HepG2 (cell line): ENCODE measurements around the gene SETD1B. TPM values are rescaled to one million over a fixed set of nuclear protein-coding genes. Genes with fewer than 3 reads are reported as not detected.

Experiments used
- CBX5 ChIP-seq: sonication (generic); formaldehyde crosslinking; IDR thresholded peaks from 2 replicates; pipeline ENCODE4 v1.4.0; 2020; ENCODE audit warnings: missing genetic modification reagents, borderline replicate concordance
- CENPX ChIP-seq: sonication (generic); formaldehyde crosslinking; IDR thresholded peaks from 2 replicates; pipeline ENCODE4 v1.9.0; 2021; ENCODE audit warnings: mild to moderate bottlenecking, missing genetic modification reagents, moderate library complexity
- DNMT3B ChIP-seq: conservative IDR thresholded peaks from 2 replicates; pipeline ENCODE4 v1.6.1; 2016; ENCODE audit warnings: missing biosample characterization, control low read depth
- HNF4G ChIP-seq, 2 experiments: sonication (generic) in 1 of 2; formaldehyde crosslinking in 1 of 2; IDR thresholded peaks; 2 replicates each; pipeline versions ENCODE4 v1.4.0 to v1.6.1; 2011 to 2020; ENCODE audit warnings: borderline replicate concordance in 2 of 2, low read depth in 2 of 2, mild to moderate bottlenecking in 2 of 2, low read length in 1 of 2, missing genetic modification reagents in 1 of 2, moderate library complexity in 1 of 2
- RORA ChIP-seq: sonication (generic); formaldehyde crosslinking; IDR thresholded peaks from 2 replicates; pipeline ENCODE4 v1.5.0; 2020; ENCODE audit warnings: mild to moderate bottlenecking, missing genetic modification reagents, moderate library complexity
- SALL2 ChIP-seq: sonication (generic); formaldehyde crosslinking; IDR thresholded peaks from 2 replicates; pipeline ENCODE4 v1.8.1; 2023; ENCODE audit warnings: mild to moderate bottlenecking, missing genetic modification reagents, inconsistent platforms
- SIN3A ChIP-seq: IDR thresholded peaks from 2 replicates; pipeline ENCODE4 v1.6.1; 2011; ENCODE audit warnings: low read depth, mild to moderate bottlenecking, control low read depth, low read length, borderline replicate concordance
- SRSF1 ChIP-seq: fragments of 200-400 bp; formaldehyde crosslinking; optimal IDR thresholded peaks from 2 replicates; pipeline ENCODE3; 2017; ENCODE audit warnings: mild to moderate bottlenecking, low read depth, low read length, moderate library complexity
- TEAD2 ChIP-seq: sonication (generic); formaldehyde crosslinking; IDR thresholded peaks from 2 replicates; pipeline ENCODE4 v1.9.0; 2021; ENCODE audit warnings: missing genetic modification reagents
- ZEB1 ChIP-seq: IDR thresholded peaks from 2 replicates; pipeline ENCODE4 v1.6.1; 2012; ENCODE audit warnings: mild to moderate bottlenecking, low read depth, inconsistent platforms; ENCODE audit not compliant: insufficient replicate concordance
- ZNF430 ChIP-seq: sonication (generic); formaldehyde crosslinking; IDR thresholded peaks from 2 replicates; pipeline ENCODE4 v1.9.0; 2021; ENCODE audit warnings: mild to moderate bottlenecking, missing genetic modification reagents
- ZNF614 ChIP-seq: IDR thresholded peaks from 2 replicates; pipeline ENCODE4 v1.6.1; 2018; ENCODE audit warnings: missing biosample characterization, missing genetic modification reagents, inconsistent platforms, borderline replicate concordance
- ZNF768 ChIP-seq: sonication (generic); formaldehyde crosslinking; IDR thresholded peaks from 2 replicates; pipeline ENCODE4 v1.4.0; 2020; ENCODE audit warnings: missing genetic modification reagents
- ZNF879 ChIP-seq: sonication (generic); formaldehyde crosslinking; IDR thresholded peaks from 2 replicates; pipeline ENCODE4 v1.8.1; 2023; ENCODE audit warnings: missing genetic modification reagents
- ZZZ3 ChIP-seq: sonication (generic); formaldehyde crosslinking; IDR thresholded peaks from 2 replicates; pipeline ENCODE4 v1.4.0; 2020; ENCODE audit warnings: missing genetic modification reagents, mild to moderate bottlenecking, borderline replicate concordance
- polyA plus RNA-seq, 8 experiments: library from polyadenylated mRNA; depleted of rRNA in 3 of 8; stranded (reverse) in 7 of 8; unstranded in 1 of 8; fragments of >200 nt; fragmentation: Illumina TruSeq in 4 of 8; extraction: Trizol in 4 of 8; gene quantifications; 2 replicates each; pipeline versions ENCODE4 v1.2.1 to v1.2.3, GENCODE V29; 2011 to 2016; ENCODE audit warnings: low read depth in 4 of 8, missing spikeins in 1 of 8, mixed read lengths in 1 of 8; ENCODE audit not compliant: insufficient read depth in 1 of 8
- total RNA-seq, 5 experiments: library from RNA; depleted of rRNA; stranded (reverse); fragments of >200 nt; fragmentation: Illumina TruSeq; extraction: Trizol; gene quantifications; 2 replicates each; pipeline ENCODE4 v1.2.3, GENCODE V29; 2016; ENCODE audit warnings: low read depth in 1 of 5
- TF ChIP-seq, protein P1 (sequence below): sonication (generic); formaldehyde crosslinking; IDR thresholded peaks from 2 replicates; pipeline ENCODE4 v1.4.0; 2020; ENCODE audit warnings: missing genetic modification reagents, borderline replicate concordance
- TF ChIP-seq, protein P2 (sequence below): sonication (generic); formaldehyde crosslinking; IDR thresholded peaks from 2 replicates; pipeline ENCODE4 v1.4.0; 2020; ENCODE audit warnings: missing genetic modification reagents
- TF ChIP-seq, protein P3 (sequence below): sonication (generic); formaldehyde crosslinking; IDR thresholded peaks from 2 replicates; pipeline ENCODE4 v1.9.0; 2022; ENCODE audit warnings: low read depth, missing genetic modification reagents
- TF ChIP-seq, protein P4 (sequence below): sonication (generic); formaldehyde crosslinking; IDR thresholded peaks from 2 replicates; pipeline ENCODE4 v1.4.0; 2020; ENCODE audit warnings: missing genetic modification reagents
- TF ChIP-seq, protein P5 (sequence below): sonication (generic); formaldehyde crosslinking; IDR thresholded peaks from 2 replicates; pipeline ENCODE4 v1.4.0; 2020; ENCODE audit warnings: low read depth, mild to moderate bottlenecking, missing genetic modification reagents

SETD1B gene
- total and polyA plus RNA-seq, 2 of the 13 experiments (the other 11 are each of a cell fraction or from before 2014, with no cell fraction given): 1.1 to 1.4 TPM

DNA sequence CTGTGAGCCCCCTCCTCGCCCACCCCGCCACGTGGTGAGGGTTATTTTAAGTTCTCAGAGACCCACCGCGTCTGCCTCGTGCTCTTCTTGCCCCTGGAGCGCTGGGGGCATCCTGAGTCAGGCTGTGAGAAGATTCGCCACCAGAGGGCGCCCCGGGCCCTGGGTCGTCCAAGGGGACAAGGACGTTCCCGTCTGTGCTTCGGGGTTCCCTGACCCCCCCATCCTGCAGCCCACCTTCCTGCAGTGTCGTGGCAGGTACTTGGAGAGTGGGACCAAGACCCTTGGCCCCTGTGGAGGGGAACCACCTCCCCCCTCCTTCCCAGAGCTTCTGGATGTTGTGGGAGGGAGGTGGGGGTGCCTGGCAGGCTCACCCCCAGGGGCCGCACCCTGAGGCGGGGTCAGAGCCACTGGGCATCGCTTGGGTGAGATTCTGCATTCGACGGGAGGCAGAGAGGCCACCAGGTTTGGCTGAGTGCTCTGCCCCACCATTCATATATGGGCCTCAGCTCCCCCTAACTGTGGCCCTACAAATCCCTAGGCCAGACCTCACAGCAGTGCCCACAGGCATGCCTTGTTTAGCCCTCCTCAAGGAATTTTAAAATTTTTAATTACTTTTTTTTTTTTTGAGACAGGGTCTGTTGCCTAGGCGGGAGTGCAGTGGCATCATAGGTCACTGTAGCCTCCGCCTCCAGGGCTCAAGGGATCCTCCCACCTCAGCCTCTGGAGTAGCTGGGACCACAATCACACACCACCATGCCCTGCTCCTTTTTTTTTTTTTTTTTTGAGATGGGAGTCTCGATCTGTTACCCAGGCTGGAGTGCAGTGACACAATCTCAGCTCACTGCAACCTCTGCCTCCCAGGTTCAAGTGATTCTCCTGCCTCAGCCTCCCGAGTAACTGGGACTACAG is 27.4 kb upstream of the SETD1B start (continued):
- TF ChIP-seq, protein P1, sequence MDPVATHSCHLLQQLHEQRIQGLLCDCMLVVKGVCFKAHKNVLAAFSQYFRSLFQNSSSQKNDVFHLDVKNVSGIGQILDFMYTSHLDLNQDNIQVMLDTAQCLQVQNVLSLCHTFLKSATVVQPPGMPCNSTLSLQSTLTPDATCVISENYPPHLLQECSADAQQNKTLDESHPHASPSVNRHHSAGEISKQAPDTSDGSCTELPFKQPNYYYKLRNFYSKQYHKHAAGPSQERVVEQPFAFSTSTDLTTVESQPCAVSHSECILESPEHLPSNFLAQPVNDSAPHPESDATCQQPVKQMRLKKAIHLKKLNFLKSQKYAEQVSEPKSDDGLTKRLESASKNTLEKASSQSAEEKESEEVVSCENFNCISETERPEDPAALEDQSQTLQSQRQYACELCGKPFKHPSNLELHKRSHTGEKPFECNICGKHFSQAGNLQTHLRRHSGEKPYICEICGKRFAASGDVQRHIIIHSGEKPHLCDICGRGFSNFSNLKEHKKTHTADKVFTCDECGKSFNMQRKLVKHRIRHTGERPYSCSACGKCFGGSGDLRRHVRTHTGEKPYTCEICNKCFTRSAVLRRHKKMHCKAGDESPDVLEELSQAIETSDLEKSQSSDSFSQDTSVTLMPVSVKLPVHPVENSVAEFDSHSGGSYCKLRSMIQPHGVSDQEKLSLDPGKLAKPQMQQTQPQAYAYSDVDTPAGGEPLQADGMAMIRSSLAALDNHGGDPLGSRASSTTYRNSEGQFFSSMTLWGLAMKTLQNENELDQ (CRISPR knock-in tag): no peak
- TF ChIP-seq TEAD2 (no peak), ZEB1 (no peak), ZNF430 (no peak), CBX5 (CRISPR knock-in tag) (peak; percentile 35; the same call in 1 of the 2 replicates), ZNF614 (CRISPR knock-in tag) (no peak), CENPX (no peak), ZZZ3 (CRISPR knock-in tag) (no peak), SALL2 (CRISPR knock-in tag) (no peak), ZNF879 (no peak), HNF4G (IDR thresholded peaks at IDR 0.05; ENCODE audit: borderline replicate concordance, low read depth, low read length) (no peak), HNF4G (CRISPR knock-in tag; IDR thresholded peaks at IDR 0.05; ENCODE audit: borderline replicate concordance, low read depth) (no peak), SRSF1 (peak; percentile 23), ZNF768 (CRISPR knock-in tag) (peak; percentile 24; the same call in 1 of the 2 replicates), RORA (no peak), DNMT3B (CRISPR knock-in tag) (no peak), SIN3A (no peak)
- TF ChIP-seq, protein P2, sequence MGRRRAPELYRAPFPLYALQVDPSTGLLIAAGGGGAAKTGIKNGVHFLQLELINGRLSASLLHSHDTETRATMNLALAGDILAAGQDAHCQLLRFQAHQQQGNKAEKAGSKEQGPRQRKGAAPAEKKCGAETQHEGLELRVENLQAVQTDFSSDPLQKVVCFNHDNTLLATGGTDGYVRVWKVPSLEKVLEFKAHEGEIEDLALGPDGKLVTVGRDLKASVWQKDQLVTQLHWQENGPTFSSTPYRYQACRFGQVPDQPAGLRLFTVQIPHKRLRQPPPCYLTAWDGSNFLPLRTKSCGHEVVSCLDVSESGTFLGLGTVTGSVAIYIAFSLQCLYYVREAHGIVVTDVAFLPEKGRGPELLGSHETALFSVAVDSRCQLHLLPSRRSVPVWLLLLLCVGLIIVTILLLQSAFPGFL (CRISPR knock-in tag): no peak
- TF ChIP-seq, protein P3, sequence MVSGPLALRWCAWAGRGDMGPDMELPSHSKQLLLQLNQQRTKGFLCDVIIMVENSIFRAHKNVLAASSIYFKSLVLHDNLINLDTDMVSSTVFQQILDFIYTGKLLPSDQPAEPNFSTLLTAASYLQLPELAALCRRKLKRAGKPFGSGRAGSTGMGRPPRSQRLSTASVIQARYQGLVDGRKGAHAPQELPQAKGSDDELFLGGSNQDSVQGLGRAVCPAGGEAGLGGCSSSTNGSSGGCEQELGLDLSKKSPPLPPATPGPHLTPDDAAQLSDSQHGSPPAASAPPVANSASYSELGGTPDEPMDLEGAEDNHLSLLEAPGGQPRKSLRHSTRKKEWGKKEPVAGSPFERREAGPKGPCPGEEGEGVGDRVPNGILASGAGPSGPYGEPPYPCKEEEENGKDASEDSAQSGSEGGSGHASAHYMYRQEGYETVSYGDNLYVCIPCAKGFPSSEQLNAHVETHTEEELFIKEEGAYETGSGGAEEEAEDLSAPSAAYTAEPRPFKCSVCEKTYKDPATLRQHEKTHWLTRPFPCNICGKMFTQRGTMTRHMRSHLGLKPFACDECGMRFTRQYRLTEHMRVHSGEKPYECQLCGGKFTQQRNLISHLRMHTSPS (CRISPR knock-in tag): no peak
- TF ChIP-seq, protein P4, sequence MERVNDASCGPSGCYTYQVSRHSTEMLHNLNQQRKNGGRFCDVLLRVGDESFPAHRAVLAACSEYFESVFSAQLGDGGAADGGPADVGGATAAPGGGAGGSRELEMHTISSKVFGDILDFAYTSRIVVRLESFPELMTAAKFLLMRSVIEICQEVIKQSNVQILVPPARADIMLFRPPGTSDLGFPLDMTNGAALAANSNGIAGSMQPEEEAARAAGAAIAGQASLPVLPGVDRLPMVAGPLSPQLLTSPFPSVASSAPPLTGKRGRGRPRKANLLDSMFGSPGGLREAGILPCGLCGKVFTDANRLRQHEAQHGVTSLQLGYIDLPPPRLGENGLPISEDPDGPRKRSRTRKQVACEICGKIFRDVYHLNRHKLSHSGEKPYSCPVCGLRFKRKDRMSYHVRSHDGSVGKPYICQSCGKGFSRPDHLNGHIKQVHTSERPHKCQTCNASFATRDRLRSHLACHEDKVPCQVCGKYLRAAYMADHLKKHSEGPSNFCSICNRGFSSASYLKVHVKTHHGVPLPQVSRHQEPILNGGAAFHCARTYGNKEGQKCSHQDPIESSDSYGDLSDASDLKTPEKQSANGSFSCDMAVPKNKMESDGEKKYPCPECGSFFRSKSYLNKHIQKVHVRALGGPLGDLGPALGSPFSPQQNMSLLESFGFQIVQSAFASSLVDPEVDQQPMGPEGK (CRISPR knock-in tag): peak; percentile 65; the same call in 1 of the 2 replicates
- TF ChIP-seq, protein P5, sequence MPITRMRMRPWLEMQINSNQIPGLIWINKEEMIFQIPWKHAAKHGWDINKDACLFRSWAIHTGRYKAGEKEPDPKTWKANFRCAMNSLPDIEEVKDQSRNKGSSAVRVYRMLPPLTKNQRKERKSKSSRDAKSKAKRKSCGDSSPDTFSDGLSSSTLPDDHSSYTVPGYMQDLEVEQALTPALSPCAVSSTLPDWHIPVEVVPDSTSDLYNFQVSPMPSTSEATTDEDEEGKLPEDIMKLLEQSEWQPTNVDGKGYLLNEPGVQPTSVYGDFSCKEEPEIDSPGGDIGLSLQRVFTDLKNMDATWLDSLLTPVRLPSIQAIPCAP: no peak
